Smooth muscle cell (in vitro differentiated cells): Measurements from ENCODE around the gene NAA60. TPM values are rescaled to one million over a fixed set of nuclear protein-coding genes. Genes with fewer than 3 reads are reported as not detected.

Experiments
- DNase-seq: peaks from one replicate; lab custom pipeline; 2025; ENCODE audit not compliant: unreplicated experiment; lab: John Stamatoyannopoulos, UW
- H2AFZ ChIP-seq: fragments of 200-600 bp; sonication (generic); 2 replicates; pipeline ENCODE4 v1.6.0; 2016; ENCODE audit warnings: antibody characterized with exemption, low read depth, mild to moderate bottlenecking
- H3F3A ChIP-seq: fragments of 200-600 bp; sonication (generic); 2 replicates; pipeline ENCODE4 v1.6.0; 2017; ENCODE audit warnings: antibody characterized with exemption, low read depth
- H3K27ac ChIP-seq: fragments of 200-600 bp; sonication (generic); 2 replicates; pipeline ENCODE4 v1.5.1; 2016; ENCODE audit warnings: low read depth, mild to moderate bottlenecking
- H3K27me3 ChIP-seq: fragments of 200-600 bp; sonication (generic); 2 replicates; pipeline ENCODE4 v1.6.1; 2016; ENCODE audit warnings: low read depth, mild to moderate bottlenecking
- H3K36me3 ChIP-seq: fragments of 200-600 bp; sonication (generic); 2 replicates; pipeline ENCODE4 v1.5.1; 2016; ENCODE audit warnings: low read depth
- H3K4me1 ChIP-seq: fragments of 200-600 bp; sonication (generic); 2 replicates; pipeline ENCODE4 v1.5.1; 2016; ENCODE audit warnings: low read depth
- H3K4me2 ChIP-seq: fragments of 200-600 bp; sonication (generic); 2 replicates; pipeline ENCODE4 v1.6.0; 2016; ENCODE audit warnings: mild to moderate bottlenecking
- H3K4me3 ChIP-seq: fragments of 200-600 bp; sonication (generic); 2 replicates; pipeline ENCODE4 v1.5.1; 2016; ENCODE audit warnings: mild to moderate bottlenecking
- H3K79me2 ChIP-seq: fragments of 200-600 bp; sonication (generic); 2 replicates; pipeline ENCODE4 v1.6.0; 2016; ENCODE audit warnings: low read depth, mild to moderate bottlenecking
- H3K9ac ChIP-seq: fragments of 200-600 bp; sonication (generic); 2 replicates; pipeline ENCODE4 v1.6.0; 2016; ENCODE audit warnings: low read depth
- H3K9me3 ChIP-seq: fragments of 200-600 bp; sonication (generic); replicated peaks from 2 replicates; pipeline ENCODE4 v1.5.1; 2016; ENCODE audit warnings: low read depth
- H4K20me1 ChIP-seq: fragments of 200-600 bp; sonication (generic); 2 replicates; pipeline ENCODE4 v1.6.0; 2016; ENCODE audit warnings: low read depth
- CTCF ChIP-seq: fragments of 200-600 bp; sonication (generic); IDR thresholded peaks from 2 replicates; pipeline ENCODE4 v1.5.1; 2017; ENCODE audit warnings: borderline replicate concordance, mild to moderate bottlenecking, antibody characterized with exemption; ENCODE audit not compliant: insufficient read depth, poor library complexity, severe bottlenecking
- WGBS: methylation state at CpG from one replicate; pipeline ENCODE4 v1.1.7; 2016; ENCODE audit warnings: low lambda C conversion rate; 5-methylcytosine and 5-hydroxymethylcytosine counted together
- polyA plus RNA-seq: library from polyadenylated mRNA; unstranded; fragments of >200 nt; fragmentation: Nextera tagmentation; extraction: Ambion mirVana; gene quantifications from 2 replicates; pipeline ENCODE4 v1.2.1, GENCODE V29; 2016
- total RNA-seq: library from RNA; depleted of rRNA; stranded (reverse); fragments of >200 nt; gene quantifications from 2 replicates; pipeline ENCODE4 v1.2.3, GENCODE V29; 2014

Gene NAA60
- total and polyA plus RNA-seq, 2 experiments from 2014 or later: 42.6 to 54.1 TPM

GRCh38 chr16:3485821-3486505 is 42.5 kb downstream of the NAA60 start:
- Histone ChIP-seq H3F3A (no peaks in the 10 kb centered on the region), H3K9ac (no peak overlapping the region), H3K4me2 (no peak overlapping the region), H3K36me3 (no peaks in the 10 kb centered on the region), H4K20me1 (peaks cover 31% of the 10 kb centered on the region), H3K27ac (no peak overlapping the region), H2AFZ (no peak overlapping the region), H3K27me3 (no peaks in the 10 kb centered on the region), H3K4me1 (no peaks in the 10 kb centered on the region), H3K9me3 (no peaks in the 10 kb centered on the region), H3K4me3 (no peak overlapping the region), H3K79me2 (no peaks in the 10 kb centered on the region)
- 97% methylated on average over 20 of the region's 20 CpGs for WGBS
- DNase-seq: no peak
- no peak for TF ChIP-seq CTCF

DNA sequence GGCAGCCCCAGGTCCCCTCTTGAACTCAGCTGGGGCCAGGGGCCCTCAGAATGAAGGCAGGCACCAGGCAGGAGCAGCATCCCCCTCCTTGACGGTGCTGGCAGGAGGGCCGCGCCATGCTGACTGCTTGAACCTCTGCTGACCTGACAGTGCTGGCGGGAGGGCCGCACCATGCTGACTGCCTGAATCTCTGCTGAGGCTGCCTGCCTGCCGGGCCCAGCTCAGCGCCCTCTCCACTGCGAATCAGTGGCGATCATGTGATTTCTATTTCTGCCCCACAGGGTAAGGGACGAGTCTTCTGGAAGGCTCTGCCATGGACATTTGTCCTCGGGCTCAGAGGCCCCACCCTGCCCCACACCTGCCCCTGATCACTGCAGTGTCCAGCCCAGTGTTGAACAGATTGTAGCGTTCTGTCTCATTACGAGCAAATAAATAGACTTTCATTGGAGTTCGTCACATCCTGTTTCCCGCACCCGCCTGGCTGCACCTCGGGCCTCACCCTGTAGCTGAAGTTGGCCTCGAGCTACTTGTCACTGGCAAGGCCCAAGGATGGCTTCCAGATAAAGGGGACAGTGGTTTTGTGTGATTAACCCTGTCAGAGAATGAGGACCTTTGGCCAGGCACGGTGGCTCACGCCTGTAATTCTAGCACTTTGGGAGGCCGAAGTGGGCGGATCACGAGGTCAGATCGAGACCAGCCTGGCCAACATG is 43.2 kb downstream of the NAA60 start:
- no peaks in the 10 kb centered on the region for H3F3A ChIP-seq
- H3K36me3 ChIP-seq: no peaks in the 10 kb centered on the region
- no peak for DNase-seq
- no peaks in the 10 kb centered on the region for H3K79me2 ChIP-seq
- H3K4me3 ChIP-seq: no peak overlapping the region
- peaks cover 24% of the 10 kb centered on the region for H4K20me1 ChIP-seq
- no peaks in the 10 kb centered on the region for H3K9me3 ChIP-seq
- no peak for TF ChIP-seq CTCF
- no peak overlapping the region for H2AFZ ChIP-seq
- no peak overlapping the region for H3K27ac ChIP-seq
- no peak overlapping the region for H3K4me2 ChIP-seq
- 94% methylated on average over 24 of the region's 24 CpGs for WGBS
- H3K27me3 ChIP-seq: no peaks in the 10 kb centered on the region
- no peaks in the 10 kb centered on the region for H3K4me1 ChIP-seq
- no peak overlapping the region for H3K9ac ChIP-seq

DNA sequence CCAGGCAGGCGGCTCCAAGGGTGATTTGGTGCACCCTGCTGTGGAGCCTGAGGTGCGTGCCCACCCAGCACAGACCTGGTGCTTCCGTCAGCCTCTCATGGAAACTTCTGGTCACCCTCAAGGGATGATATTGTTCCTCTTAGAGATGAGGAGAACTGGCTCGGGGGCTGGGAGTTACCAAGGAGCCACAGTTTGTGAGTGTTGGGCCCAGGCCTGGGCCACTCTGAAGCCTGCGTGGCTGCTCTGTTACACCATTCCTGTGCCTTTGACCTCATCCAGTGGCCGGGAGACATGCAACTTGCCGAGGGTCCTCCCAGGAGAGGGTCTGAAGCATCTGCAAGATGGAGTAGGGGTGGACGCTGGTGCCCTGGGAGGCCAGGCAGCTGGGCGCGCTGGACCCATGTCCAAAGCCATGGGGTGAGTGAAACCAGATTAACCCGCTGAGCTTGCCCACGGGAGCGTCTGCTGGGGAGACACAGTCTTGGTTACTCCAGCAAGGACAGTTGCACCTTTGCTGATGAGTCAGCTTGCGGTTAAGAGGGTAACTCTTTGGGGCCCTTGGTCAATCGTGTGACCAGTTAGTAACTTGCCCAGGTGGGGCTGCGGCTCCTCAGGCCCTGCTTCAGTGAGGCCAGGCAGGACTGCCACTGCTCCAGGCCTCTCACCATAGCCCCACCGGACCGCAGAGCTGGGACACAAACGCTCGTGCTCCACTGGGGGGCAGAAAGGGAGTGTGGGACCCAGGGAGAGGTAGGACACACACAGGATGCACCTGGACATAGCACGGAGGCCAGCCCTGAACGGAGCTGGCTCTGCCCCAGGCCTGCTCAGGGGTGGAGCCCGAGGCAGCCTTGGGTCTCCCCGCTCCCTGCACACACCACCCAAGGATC is 44.3 kb downstream of the NAA60 start:
- H3K36me3 ChIP-seq: no peaks in the 10 kb centered on the region
- H3K4me3 ChIP-seq: no peak overlapping the region
- H3K27me3 ChIP-seq: no peaks in the 10 kb centered on the region
- no peak overlapping the region for H3K9ac ChIP-seq
- no peaks in the 10 kb centered on the region for H3F3A ChIP-seq
- no peak for DNase-seq
- no peak overlapping the region for H3K4me2 ChIP-seq
- no peak for TF ChIP-seq CTCF
- H3K4me1 ChIP-seq: no peaks in the 10 kb centered on the region
- peaks cover 17% of the 10 kb centered on the region for H4K20me1 ChIP-seq
- 94% methylated on average over 24 of the region's 24 CpGs for WGBS
- H3K27ac ChIP-seq: no peak overlapping the region
- H3K9me3 ChIP-seq: no peaks in the 10 kb centered on the region
- no peaks in the 10 kb centered on the region for H3K79me2 ChIP-seq
- no peak overlapping the region for H2AFZ ChIP-seq
